Fibroblast of pulmonary artery (primary cell): ENCODE data around the gene HLA-DQB2.
A peak's percentile ranks its signal among the peaks of the same experiment; 100 is the strongest.
"Not testable (repeated sequence)": the region's sequence is repeated elsewhere in the genome, so short reads cannot be mapped to it uniquely, and the experiment has no call there.

Source experiments
- DNase-seq: peaks from one replicate; pipeline ENCODE4 v3.0.0-alpha.2; 2010; ENCODE audit warnings: low read depth
- H3K4me3 ChIP-seq: replicated peaks from 2 replicates; pipeline ENCODE4 v1.5.1; 2011; ENCODE audit warnings: low read depth, mild to moderate bottlenecking, control low read depth, low read length, moderate library complexity
- TF ChIP-seq, protein P1 (sequence below): IDR thresholded peaks from 2 replicates; pipeline ENCODE4 v1.5.1; 2011; ENCODE audit warnings: mild to moderate bottlenecking, control low read depth, low read length, inconsistent platforms; ENCODE audit errors: missing control alignments

The HLA-DQB2 gene

DNA sequence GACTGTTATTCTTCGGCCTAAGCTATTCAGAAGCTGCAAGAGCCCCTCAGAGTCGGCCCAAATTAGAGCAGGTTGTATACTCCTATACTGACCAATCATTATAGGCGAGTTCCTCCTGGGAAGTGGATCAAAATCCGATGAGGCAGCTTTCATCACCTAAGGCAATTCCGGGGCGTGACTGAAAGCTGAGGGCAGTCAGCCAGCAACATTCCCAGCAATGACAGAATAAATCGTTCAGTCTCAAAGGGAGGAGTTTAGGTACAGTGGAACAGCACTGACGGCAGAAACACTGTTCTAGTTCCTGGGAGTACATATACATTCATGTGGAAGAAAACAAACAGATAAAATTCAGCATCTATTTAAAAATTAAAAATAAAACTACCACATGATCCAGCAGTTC lies 10.8 kb downstream of the HLA-DQB2 start:
- H3K4me3 ChIP-seq = no peak overlapping the region
- peak; percentile 67 for DNase-seq
- TF ChIP-seq, protein P1, sequence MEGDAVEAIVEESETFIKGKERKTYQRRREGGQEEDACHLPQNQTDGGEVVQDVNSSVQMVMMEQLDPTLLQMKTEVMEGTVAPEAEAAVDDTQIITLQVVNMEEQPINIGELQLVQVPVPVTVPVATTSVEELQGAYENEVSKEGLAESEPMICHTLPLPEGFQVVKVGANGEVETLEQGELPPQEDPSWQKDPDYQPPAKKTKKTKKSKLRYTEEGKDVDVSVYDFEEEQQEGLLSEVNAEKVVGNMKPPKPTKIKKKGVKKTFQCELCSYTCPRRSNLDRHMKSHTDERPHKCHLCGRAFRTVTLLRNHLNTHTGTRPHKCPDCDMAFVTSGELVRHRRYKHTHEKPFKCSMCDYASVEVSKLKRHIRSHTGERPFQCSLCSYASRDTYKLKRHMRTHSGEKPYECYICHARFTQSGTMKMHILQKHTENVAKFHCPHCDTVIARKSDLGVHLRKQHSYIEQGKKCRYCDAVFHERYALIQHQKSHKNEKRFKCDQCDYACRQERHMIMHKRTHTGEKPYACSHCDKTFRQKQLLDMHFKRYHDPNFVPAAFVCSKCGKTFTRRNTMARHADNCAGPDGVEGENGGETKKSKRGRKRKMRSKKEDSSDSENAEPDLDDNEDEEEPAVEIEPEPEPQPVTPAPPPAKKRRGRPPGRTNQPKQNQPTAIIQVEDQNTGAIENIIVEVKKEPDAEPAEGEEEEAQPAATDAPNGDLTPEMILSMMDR = no peak

DNA sequence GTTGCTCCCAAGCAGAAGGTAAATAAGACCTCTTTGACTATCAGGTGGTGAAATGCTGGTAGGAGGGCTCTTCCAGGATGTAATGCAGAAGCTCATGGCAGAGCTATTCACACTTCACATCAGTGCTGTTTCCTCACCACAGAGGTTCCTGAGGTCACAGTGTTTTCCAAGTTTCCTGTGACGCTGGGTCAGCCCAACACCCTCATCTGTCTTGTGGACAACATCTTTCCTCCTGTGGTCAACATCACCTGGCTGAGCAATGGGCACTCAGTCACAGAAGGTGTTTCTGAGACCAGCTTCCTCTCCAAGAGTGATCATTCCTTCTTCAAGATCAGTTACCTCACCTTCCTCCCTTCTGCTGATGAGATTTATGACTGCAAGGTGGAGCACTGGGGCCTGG lies 17.7 kb downstream of the HLA-DQB2 start:
- DNase-seq = not testable (repeated sequence)

DNA sequence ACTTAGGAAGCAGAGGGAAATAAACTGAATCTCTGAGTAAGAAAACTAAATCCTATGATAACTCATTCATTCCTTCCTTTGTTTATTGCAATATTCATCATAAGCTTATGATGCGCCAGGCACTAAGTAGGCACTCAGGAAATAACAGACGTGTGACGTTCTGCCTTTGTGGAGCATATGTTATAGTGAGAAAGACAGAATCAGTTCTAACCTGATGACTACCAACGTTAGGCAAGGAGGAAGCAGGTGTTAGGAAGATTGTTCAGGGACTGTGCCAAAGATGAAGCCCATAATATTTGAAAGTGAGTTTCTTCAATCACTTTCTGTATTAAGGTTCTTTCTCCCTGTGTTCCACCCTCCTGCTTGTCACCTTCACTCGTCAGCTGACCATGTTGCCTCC lies 18.6 kb downstream of the HLA-DQB2 start:
- no peak overlapping the region for H3K4me3 ChIP-seq
- DNase-seq = no peak
- TF ChIP-seq, protein P1 = no peak

More for the DNA sequence above, 17.7 kb downstream of the HLA-DQB2 start:
- H3K4me3 ChIP-seq = not testable (repeated sequence)

DNA sequence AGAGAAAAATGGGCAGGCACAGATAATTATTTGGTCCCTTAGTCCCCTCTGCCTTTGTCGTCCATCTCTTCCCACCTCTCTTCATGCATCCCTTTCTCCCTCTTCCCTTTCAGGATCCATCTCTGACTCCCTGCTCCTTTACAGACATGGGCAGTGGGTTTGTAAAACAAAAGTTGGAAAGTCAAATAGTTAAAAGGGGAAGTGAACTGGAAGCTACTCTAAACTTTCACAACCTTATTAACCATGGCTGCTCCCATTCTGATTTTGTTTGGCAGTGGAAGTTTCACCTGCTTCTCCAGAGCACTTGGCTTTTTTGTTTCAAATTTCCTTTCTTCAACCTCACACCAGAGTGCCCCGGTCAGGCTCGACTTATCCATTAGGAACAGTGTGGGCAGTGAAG lies 21.0 kb downstream of the HLA-DQB2 start:
- TF ChIP-seq, protein P1 = no peak
- no peak for DNase-seq
- H3K4me3 ChIP-seq = no peak overlapping the region

DNA sequence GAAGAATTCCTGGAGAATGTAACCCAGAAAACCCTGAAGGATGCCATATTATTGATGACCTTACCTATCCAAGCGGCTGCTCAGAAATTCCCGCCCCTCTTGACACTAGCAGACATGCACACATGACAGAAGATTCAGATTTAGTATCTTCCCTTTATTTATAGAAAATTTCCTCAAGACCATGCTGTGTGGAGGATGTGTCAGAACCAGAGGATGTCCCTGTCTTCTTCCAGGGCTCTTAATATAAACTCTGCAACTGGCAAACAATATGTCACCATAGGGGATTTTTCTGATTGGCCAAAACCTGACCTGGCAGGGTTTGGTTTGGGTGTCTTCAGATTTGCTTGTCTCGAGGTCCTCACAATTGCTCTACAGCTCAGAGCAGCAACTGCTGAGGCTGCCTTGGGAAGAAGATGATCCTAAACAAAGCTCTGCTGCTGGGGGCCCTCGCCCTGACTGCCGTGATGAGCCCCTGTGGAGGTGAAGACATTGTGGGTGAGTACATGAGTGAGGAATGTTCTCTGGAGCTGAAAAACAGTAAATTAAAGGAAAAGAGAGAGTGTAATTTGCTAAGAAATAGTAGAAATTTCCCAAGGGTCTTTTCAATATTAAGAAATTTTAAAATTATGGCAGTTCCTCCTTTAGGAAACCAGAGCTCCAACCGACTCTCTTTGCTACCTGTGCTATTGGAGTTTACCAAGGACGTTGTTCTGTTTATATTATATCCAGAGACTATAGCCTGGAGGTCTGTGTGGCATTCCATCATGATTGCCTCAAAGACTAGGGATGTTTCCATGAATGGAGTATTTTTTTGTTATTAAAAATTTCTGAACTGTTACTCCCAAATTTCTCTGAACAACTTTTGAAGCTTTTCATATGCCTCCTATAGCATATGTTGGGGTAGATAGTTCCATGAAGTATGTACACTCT lies 22.0 kb downstream of the HLA-DQB2 start, which contains the start of gene HLA-DQA2:
Gene HLA-DQA2 (plus strand): TSS at position 361 of the 930 bp plus-strand sequence. CDS start 53 bp downstream, at position 414.
- no peak within 1 kb of the TSS for H3K4me3 ChIP-seq
- DNase-seq = no peak
- TF ChIP-seq, protein P1 = no peak

DNA sequence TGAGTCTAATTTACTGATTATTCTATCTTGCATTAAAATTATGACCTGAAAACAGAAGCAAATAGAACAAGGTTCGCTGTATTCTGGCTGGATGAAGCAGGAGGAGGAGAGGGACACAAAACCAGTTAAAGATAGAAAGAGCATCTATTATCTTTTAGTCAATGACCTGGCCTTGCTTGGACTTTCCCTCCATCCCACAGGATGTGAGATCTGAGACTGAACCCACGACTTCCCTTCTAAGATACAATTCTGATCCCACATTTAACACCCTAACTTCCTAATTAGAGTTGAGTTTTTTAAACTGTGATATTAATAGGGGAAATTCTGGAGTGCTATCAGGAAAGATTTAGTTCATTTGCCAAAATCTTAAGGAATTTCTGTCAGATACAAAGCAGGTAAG lies 25.2 kb downstream of the HLA-DQB2 start:
- H3K4me3 ChIP-seq = no peak overlapping the region
- TF ChIP-seq, protein P1 = no peak
- DNase-seq = no peak

DNA sequence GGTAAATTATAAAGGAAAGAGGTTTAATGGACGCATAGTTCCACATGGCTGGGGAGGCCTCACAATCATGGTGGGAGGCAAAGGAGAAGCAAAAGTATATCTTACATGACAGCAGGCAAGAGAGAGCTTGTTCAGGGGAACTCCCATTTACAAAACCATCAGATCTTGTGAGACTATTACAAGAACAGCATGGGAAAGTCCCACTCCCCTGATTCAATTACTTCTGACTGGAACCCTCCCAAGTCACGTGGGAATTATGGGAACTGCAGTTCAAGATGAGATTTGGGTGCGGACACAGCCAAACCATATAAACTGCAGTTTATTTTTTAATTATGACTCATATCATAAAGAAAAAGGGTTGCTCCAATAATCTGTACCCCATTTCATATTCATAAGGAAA lies 44.5 kb downstream of the HLA-DQB2 start:
- no peak for DNase-seq
- TF ChIP-seq, protein P1 = no peak
- H3K4me3 ChIP-seq = no peak overlapping the region
